ENCODE measurements around the gene CA6.

DNA sequence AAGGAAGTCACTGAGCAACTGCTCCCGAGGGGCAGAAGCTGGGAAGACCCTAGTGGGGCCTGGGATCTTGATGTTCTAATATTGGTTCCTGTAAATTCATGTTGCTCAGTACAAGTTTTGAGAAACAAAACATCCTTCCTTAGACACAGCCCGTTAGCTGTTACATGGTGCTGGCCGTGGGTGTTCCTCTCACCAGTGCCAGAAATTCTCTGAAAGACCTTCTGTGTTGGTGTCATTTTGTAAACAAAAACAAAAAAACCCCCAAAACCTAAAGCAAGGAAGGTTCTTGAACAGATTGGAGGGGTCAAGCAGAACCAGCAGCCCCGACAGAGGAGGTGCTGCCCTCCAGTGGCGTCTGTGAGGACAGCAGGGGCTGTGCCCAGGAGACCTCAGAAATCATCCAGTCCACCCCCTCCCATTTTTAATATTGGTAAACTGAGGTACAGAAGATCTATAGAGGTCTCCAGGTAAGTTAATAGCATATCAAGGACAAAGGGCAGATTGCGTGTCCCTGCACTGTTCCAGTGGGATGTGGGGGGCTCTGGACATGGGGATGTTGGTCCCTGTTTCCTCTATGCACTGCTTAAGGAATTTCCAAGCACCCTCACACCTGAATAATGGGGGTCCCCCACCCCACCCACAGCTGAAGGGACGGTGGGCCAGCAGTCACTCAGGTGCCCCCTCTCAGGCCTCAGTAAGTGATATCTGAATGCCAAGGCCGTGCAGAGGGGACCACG, 42.4 kb downstream of the CA6 start:
- no peak for TF ChIP-seq POLR2A (IDR thresholded peaks at IDR 0.05)
- TF ChIP-seq, protein P1, sequence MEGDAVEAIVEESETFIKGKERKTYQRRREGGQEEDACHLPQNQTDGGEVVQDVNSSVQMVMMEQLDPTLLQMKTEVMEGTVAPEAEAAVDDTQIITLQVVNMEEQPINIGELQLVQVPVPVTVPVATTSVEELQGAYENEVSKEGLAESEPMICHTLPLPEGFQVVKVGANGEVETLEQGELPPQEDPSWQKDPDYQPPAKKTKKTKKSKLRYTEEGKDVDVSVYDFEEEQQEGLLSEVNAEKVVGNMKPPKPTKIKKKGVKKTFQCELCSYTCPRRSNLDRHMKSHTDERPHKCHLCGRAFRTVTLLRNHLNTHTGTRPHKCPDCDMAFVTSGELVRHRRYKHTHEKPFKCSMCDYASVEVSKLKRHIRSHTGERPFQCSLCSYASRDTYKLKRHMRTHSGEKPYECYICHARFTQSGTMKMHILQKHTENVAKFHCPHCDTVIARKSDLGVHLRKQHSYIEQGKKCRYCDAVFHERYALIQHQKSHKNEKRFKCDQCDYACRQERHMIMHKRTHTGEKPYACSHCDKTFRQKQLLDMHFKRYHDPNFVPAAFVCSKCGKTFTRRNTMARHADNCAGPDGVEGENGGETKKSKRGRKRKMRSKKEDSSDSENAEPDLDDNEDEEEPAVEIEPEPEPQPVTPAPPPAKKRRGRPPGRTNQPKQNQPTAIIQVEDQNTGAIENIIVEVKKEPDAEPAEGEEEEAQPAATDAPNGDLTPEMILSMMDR (IDR thresholded peaks at IDR 0.05 in 8 of 11, conservative IDR thresholded peaks at IDR 0.05 in 3 of 11): peak; percentile 78 to 95 (median 91)
